Renal cortical epithelial cell (primary cell): ENCODE results near the gene OXCT1. TPM values are rescaled to one million over a fixed set of nuclear protein-coding genes. Genes with fewer than 3 reads are reported as not detected.
"Not testable (repeated sequence)": the region's sequence is repeated elsewhere in the genome, so short reads cannot be mapped to it uniquely, and the experiment has no call there.

ENCODE experiments used
- DNase-seq: peaks from one replicate; pipeline ENCODE4 v3.0.0-alpha.2; 2011; ENCODE audit warnings: low read depth
- total RNA-seq: library from RNA; depleted of rRNA; stranded (reverse); fragments of >200 nt; gene quantifications from 2 replicates; pipeline ENCODE4 v1.2.3, GENCODE V29; 2014

OXCT1 gene
- total RNA-seq, 1 donor from 2014 or later, result 23.5 TPM

- no peak for DNase-seq
These were observed 148.7 kb downstream of the OXCT1 start for GRCh38 chr5:41721516-41721915.

- no peak for DNase-seq
These were observed 153.8 kb downstream of the OXCT1 start for GRCh38 chr5:41716382-41716781.

DNA sequence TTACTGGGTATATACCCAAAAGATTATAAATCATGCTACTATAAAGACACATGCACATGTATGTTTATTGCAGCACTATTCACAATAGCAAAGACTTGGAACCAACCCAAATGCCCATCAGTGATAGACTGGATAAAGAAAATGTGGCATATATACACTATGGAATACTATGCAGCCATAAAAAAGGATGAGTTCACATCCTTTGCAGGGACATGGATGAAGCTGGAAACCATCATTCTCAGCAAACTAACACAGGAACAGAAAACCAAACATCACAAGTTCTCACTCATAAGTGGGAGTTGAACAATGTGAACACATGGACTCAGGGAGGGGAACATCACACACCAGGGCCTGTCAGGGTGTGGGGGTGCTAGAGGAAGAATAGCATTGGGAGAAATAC lies 155.8 kb downstream of the OXCT1 start:
- not testable (repeated sequence) for DNase-seq

DNA sequence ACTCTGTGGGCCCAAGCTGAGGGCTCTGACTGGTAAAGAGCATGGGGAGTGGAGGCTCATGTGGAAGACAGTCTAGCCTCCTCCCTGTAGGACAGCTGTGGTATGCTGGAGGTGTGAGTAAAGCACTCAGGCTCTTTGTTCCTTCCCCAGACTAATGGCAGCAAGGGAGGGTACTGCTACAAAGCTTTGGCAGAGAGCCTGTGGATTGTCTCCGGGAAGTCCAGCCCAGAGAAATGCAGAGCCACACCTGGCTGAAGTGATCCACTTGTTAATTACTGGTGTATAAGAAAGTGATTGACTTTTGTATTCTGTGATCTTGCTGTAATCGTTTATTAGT lies 161.7 kb downstream of the OXCT1 start:
- DNase-seq, result no peak

DNA sequence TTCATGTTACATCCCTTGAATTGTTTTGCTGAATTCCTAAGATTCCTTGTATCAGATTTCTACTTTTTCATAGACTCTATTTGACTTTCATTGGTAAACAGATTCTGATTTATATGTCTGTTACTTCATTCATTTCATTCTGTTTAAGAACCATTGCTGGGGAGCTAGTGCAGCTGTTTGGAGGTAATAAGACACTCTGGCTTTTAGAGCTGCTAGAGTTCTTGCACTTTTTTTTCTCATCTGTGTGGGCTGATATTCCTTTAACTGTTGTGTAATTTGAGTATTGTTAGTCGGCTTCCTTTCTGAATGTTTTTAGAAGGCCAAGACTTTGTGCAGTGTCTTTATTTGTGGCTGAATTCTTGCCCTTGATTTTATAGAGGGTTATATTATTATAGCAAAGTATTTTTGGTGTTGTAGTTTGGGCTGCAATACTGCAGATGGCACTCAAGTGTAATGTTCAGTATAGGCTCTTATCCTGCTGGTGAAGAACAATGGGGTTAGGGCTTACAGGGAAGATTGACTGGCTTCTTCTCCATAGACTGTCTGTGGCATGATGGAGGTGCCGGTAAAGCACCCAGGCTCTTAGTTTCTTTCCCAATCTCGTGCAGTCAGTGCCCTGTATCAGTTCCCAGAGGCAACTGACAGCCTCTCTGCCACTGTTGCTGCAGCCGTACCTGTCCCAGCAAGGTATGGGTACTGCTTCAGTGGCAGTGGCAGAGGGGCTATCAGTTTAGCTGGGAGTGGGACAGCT lies 162.2 kb downstream of the OXCT1 start:
- peak; percentile 52 for DNase-seq

DNA sequence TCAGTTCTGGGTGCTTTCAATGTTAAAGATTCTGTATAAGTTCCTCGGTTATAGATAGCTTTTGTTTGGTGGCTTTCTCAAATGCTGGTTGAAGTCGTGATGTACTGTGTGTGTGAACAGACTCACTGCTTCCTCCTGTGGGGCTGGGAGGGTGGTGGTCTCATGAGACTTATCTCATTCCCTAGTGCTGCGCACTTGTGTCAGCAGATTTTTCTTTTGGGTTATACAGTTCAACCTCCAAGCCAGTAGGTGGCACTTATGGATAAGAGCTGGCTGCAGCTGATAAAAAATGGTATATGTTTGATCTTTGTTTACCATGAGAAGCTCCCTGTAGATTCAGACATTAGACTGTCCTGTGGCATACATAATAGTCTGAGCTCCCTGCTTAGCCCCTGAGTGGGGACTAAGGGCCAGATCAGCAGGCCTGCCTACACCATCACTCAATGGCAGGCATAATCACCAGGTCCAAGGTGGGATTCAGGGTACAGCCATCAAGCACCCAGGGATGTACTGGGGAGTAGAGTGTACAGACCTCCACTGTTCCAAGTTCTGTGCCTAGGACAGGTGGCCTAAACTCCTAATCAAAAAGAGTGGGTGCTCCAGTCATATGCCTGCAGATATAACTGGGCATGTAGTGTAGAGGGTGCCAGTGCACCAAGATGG lies 174.2 kb downstream of the OXCT1 start:
- no peak for DNase-seq

GRCh38 chr5:41686767-41687166 lies 183.5 kb downstream of the OXCT1 start:
- DNase-seq, result no peak

DNA sequence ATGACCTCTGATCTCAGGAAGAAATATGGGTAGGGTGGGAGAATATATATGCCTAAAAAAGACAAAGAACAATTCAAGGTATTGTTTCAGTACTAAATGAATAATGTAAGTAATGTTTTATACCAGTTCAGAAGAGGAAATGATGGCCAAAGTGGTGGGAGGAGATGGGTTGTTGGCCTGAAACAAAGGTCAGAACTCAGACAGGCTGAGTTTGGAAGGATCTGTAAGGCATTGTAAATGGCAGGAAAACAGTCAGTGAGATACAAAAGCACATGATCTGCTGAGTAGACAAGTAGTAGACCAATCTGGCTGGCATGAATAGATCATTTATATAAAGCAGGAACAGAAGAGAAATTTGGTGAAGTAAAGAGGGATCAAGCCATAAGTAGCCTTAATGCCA lies 184.0 kb downstream of the OXCT1 start:
- DNase-seq, result no peak

GRCh38 chr5:41683181-41683580 lies 187.0 kb downstream of the OXCT1 start:
- no peak for DNase-seq

DNA sequence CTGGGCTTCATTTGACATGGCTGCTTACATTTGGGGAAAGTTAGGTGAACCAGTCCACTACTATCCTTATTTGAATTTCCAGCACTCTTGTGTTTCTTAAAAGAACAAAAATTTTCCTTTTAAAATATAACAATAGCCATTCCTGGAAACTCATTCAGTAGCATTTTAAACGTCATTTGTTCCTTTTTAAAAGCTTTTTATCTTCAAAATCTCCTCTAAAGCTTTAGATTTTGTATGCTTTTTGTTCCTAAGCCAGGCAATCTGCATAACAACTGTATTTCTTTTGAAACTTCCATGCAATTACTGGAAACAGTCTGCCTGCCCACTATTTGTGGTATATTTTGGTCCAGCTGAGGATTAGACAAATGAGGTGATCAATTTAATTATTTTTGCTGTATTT lies 187.6 kb downstream of the OXCT1 start:
- no peak for DNase-seq

- no peak for DNase-seq
These were observed 188.4 kb downstream of the OXCT1 start for GRCh38 chr5:41681840-41682239.

Other genes with a start within 250 kb of the OXCT1 start
- gene RIMOC1, start 33.9 kb upstream of the OXCT1 start, total RNA-seq, result 13.0 and 18.1 TPM in 2 replicates
- gene FBXO4, start 54.9 kb upstream of the OXCT1 start, total RNA-seq, result 11.1 and 18.6 TPM in 2 replicates